Measurements from ENCODE around the gene VPS54. TPM values are rescaled to one million over a fixed set of nuclear protein-coding genes. Genes with fewer than 3 reads are reported as not detected.

Gene VPS54
- polyA plus RNA-seq, 1 experiment = 5.6 TPM

DNA sequence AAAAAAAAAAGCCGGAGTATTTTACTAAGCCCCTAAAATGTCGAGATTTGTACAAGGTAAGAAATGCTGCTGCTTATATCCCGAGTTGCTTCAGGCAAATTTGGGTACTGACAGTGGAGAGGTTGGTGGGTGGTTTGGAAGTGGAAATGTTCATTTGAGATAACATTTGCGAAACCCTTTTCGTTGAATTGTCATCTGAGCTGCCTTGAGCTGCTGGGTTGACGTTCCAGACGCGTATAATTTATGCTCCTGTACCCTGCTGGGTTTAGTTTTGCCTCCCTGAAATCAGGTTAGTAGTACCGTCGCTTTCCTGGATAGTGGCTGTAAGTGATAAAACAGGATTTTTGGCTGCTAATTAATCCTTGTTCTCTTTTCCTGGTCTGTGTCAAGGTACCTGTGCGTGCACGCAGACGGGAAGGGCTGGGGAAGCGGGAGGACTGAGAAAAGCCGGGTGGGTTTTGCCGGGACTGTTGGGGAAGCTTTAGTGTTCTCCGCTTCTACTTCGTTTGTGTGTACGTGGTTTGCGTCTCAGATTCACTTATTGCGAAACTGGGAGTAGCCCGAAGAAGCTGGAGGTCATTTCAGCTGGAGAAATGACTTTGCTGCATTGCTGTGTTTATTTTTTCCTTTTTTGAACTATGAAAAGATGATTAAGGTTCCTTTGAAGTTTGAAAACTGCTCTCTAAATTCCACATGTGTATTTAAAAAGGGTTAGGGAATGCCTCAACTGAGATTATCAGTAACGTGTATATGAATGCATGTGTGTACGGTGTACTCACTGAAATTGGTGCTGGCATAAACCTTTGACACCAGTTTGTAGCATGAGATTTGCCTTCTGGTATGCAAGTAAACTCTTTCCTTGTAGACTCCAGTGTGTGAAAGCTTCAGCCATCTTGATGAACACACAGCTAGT, 176.8 kb downstream of the VPS54 start:
- no peak for DNase-seq (ENCODE audit: low read depth)
- ChIA-PET POLR2A (interaction anchor here (0.6 to 1.9 kb wide), 5 partner anchors 15 to 1024 kb away, joined by 3 to 14 read pairs (median 5); no protein-coding TSS in a partner anchor), CTCF (interaction anchor here (0.5 to 3.4 kb wide), 10 partner anchors 10 to 1085 kb away, joined by 3 to 24 read pairs (median 4); no protein-coding TSS in a partner anchor)
- Histone ChIP-seq H3K36me3 (ENCODE audit: control insufficient read depth, insufficient read depth, low read length) (no peaks in the 10 kb centered on the region), H3K4me3 (ENCODE audit: low read depth, low read length) (peak overlapping the region; percentile 61), H3K27me3 (ENCODE audit: control insufficient read depth, insufficient read depth, low read length) (no peaks in the 10 kb centered on the region)
- TF ChIP-seq, protein P1, sequence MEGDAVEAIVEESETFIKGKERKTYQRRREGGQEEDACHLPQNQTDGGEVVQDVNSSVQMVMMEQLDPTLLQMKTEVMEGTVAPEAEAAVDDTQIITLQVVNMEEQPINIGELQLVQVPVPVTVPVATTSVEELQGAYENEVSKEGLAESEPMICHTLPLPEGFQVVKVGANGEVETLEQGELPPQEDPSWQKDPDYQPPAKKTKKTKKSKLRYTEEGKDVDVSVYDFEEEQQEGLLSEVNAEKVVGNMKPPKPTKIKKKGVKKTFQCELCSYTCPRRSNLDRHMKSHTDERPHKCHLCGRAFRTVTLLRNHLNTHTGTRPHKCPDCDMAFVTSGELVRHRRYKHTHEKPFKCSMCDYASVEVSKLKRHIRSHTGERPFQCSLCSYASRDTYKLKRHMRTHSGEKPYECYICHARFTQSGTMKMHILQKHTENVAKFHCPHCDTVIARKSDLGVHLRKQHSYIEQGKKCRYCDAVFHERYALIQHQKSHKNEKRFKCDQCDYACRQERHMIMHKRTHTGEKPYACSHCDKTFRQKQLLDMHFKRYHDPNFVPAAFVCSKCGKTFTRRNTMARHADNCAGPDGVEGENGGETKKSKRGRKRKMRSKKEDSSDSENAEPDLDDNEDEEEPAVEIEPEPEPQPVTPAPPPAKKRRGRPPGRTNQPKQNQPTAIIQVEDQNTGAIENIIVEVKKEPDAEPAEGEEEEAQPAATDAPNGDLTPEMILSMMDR (IDR thresholded peaks at IDR 0.05; ENCODE audit: insufficient read depth, low read depth, low read length) = no peak

Small RNAs within 50 kb of the gene (small RNA-seq; reads per million reads assigned to genes)
- not detected for gene RF01293 (ENCODE audit: insufficient read length, low read depth, low replicate concordance)

Other genes with a start within 250 kb of the VPS54 start
- gene UGP2, start 177.5 kb downstream of the VPS54 start, polyA plus RNA-seq (2011; rRNA removed) = 53.6 and 139 TPM in 2 replicates
- 2.0 and 4.0 TPM in 2 replicates for gene PELI1, start 125.0 kb upstream of the VPS54 start, polyA plus RNA-seq (2011; rRNA removed)

Measured in BJ (cell line).